Omental fat pad (tissue), 4 donors: Measurements from ENCODE around the gene ERF. TPM values are rescaled to one million over a fixed set of nuclear protein-coding genes. Genes with fewer than 3 reads are reported as not detected.

Experiments
- ATAC-seq: fragments of 150-250 bp; one replicate; pipeline ENCODE4 v1.9.1; 2016; ENCODE audit warnings: mild to moderate bottlenecking, moderate library complexity; ENCODE audit not compliant: low FRiP score
- DNase-seq: peaks from one replicate; pipeline ENCODE4 v3.0.0-alpha.2; 2019; ENCODE audit warnings: low spot score
- total RNA-seq, 4 donors: library from RNA; depleted of rRNA; stranded (reverse); fragments of >200 nt; gene quantifications; one replicate each; pipeline ENCODE4 v1.1.0, GENCODE V29; 2016
- TF ChIP-seq, protein P1 (sequence below), 3 donors: fragments of 450-650 bp; IDR thresholded peaks; one replicate each; pipeline ENCODE4 v1.5.1; 2016 to 2017; ENCODE audit warnings: antibody characterized with exemption in 3 of 3, mild to moderate bottlenecking in 3 of 3, moderate library complexity in 2 of 3

Gene ERF
- 10 to 100 TPM; 21.2 to 52.8 (median 34.8) TPM for total RNA-seq

DNA sequence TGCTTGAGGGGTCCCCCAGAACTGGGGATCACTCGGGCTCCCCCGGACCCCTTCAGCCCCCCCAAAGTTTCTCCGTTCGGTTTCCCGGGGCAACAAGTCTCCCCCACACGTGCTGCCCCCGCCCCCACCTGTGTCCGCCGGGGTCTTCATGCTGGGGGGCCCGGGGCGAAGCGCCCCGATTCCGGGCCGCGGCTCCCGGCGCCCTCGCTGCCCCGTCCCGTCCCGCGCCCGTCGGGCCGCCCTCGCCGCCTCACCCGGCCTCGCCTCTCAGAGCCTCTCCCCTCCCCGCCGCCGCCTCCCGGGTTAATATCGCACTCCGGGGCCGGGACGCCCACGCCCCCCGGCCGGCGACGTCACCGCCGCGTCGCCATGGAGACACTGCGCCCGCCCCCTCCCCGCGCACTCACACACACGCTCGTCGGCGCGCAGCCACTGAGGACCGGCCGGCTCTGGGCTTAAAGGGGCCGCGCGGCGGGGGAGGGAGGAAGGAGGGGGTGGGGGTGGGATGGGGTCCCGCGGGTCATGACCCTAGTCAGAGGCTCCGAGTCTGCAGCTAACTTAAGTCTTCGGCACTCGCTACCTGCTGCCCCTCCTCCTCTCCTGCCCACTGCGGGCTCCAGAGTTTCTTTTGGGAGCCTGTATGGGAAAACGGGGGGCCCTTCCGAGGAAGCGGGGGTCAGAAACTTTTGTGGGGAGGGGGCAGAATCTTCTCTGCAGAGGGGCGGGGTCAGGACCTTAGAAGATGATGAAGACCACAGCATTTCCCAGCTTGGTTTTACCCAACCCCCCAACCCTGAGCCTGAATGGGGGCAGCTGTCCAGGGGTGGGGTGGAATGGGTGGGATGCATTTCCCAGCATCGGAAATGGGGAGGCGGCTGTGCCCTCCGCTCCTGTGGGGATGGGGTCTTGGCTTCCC is at the start of gene ERF:
ERF (minus strand) TSS at position 279 of the 916 bp plus-strand sequence; CDS start at position 150, 129 bp downstream.
- ATAC-seq (peak; percentile 78), DNase-seq (peak; percentile 86)
- TF ChIP-seq, protein P1, sequence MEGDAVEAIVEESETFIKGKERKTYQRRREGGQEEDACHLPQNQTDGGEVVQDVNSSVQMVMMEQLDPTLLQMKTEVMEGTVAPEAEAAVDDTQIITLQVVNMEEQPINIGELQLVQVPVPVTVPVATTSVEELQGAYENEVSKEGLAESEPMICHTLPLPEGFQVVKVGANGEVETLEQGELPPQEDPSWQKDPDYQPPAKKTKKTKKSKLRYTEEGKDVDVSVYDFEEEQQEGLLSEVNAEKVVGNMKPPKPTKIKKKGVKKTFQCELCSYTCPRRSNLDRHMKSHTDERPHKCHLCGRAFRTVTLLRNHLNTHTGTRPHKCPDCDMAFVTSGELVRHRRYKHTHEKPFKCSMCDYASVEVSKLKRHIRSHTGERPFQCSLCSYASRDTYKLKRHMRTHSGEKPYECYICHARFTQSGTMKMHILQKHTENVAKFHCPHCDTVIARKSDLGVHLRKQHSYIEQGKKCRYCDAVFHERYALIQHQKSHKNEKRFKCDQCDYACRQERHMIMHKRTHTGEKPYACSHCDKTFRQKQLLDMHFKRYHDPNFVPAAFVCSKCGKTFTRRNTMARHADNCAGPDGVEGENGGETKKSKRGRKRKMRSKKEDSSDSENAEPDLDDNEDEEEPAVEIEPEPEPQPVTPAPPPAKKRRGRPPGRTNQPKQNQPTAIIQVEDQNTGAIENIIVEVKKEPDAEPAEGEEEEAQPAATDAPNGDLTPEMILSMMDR (IDR thresholded peaks at IDR 0.05) = no peak

DNA sequence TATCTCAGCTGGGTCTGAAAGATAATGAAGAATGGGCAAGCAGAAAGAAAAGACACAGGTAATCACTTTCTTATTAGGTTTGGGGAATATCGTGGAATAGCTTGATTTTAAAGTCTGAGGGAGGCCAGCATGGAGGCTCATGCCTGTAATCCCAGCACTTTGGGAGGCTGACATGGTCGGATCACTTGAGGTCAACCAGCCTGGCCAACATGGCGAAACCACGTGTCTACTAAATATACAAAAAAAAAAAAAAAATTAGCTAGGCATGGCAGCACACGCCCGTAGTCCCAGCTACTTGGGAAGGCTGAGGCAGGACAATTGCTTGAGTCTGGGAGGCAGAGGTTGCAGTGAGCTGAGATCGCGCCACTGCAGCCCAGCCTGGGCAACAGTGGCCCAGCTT is 48.9 kb upstream of the ERF start:
- DNase-seq (no peak), ATAC-seq (no peak)
- TF ChIP-seq, protein P1 (IDR thresholded peaks at IDR 0.05) = no peak

DNA sequence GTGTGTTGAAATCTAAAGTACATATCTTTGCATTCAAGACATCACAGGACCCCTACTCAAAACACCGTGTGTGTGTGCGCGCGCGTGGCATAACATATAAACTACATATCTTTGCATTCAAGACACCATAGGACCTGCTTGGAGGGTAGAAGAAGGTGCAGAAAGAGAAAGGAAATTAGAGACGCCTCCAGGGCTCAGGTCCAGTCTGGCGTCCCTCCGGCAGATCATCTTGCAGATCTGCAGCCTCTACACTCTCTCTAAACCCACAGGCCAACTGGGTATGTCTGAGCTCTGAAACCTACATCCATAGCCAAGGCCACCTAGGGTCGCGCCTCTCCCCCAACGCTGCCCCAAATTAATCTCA is 48.2 kb upstream of the ERF start:
- DNase-seq (no peak), ATAC-seq (no peak)
- TF ChIP-seq, protein P1 (IDR thresholded peaks at IDR 0.05) = no peak

DNA sequence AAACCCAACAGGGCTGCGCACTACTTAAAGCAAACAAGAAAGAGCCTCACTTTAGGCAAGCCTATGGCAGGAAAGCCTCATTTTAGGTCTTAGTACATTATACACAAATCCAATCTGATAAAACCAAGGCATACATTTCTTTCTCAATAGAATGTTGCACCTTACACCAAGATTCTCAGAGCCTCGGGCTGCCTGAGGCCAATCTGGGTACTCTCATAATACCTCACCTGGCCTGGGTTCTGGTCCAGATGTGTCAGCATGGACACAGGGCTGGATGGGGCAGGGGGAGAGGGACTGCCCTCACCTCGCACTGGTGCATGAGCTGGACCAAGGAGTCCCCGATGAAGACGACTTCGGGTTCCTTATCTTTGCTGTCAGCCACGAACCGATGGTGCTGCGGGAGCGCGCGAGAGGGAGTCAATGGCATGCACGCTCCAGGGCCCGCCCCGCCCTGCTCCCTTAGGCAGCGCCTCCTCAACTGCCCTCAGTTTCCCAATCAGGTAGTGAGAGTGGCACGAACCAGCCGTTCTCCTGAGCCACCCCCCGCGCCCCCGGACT is 46.8 kb upstream of the ERF start, which contains the start of gene PRR19:
PRR19 (plus strand) TSS at position 487 of the 558 bp plus-strand sequence. CDS start 7,453 bp downstream, outside the sequence.
- ATAC-seq (peak; percentile 21), DNase-seq (no peak)
- TF ChIP-seq, protein P1 (IDR thresholded peaks at IDR 0.05) = no peak

DNA sequence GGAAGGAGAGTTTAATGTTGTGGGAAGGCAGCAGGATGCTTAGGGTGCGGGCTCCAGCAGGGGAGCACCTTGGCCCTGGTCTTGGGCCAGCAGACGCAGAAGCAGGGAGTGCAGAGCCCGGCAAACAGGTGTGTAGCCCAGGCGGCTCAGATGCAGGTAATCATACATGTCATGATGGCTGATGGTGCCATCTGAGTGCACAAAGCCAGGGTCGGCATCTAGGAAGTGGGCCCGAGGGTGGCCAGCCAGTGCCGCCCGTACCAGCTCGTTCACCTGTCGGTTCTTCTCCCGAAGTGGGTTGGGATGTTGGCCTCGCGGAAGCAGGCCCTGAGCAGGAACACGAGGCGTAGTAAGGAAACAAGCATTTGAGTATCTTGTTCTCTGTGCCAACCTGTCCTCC is 42.1 kb upstream of the ERF start:
- DNase-seq (no peak), ATAC-seq (no peak)
- TF ChIP-seq, protein P1 (IDR thresholded peaks at IDR 0.05) = no peak

DNA sequence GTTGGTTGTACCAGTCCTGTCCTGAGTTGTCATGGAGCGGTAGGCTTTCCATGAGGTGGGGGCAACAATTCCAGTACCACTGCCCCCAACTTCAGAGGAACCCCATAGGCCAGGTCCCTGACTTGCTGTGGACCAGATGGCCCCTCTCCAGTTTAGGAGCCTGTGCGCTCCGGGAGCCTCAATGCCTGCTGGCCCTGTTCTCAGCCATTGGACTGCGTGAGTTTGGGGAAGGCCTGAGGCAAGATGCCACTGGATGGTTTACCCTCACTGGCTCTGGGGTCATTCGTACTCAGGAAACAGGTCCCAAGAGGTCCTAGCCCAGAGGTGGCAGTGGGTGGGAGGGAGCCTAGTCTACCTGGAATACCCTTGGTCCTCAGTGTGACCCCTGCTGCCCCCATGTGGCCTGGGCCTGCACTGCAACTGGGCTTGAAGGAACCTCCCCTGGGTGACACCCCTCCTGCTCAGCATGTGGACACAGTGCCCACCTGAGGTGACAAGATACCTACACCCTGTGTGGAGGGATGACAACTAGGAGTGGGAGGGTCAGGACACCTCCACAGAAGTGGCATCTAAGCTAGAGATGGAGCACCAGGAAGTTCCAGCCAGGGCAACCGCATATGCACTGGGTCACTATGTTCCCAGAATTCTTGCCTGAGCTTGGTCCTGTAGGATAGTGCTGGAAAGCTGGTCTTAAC is 41.0 kb upstream of the ERF start:
- ATAC-seq (peak; percentile 69), DNase-seq (peak; percentile 99)
- TF ChIP-seq, protein P1 (IDR thresholded peaks at IDR 0.05) = peak in 2 of 3 donors; percentile 29 to 87
